HAP-1 (cell line): Measurements from ENCODE around the gene SPRR2G.
"Not testable (repeated sequence)": the region's sequence is repeated elsewhere in the genome, so short reads cannot be mapped to it uniquely, and the experiment has no call there.

ENCODE experiments used
- DNase-seq, 2 experiments: peaks; one replicate each; pipeline ENCODE4 v3.0.0-alpha.2; 2016 to 2020; ENCODE audit warnings: low spot score in 2 of 2
- H3K27me3 ChIP-seq: fragments of 250-450 bp; sonication (Bioruptor Pico); 2 replicates; pipeline ENCODE4 v1.5.1; 2020; ENCODE audit warnings: low read depth, mild to moderate bottlenecking, moderate library complexity
- H3K36me3 ChIP-seq: fragments of 250-450 bp; sonication (Bioruptor Pico); replicated peaks from 2 replicates; pipeline ENCODE4 v1.5.1; 2020; ENCODE audit warnings: mild to moderate bottlenecking
- H3K4me1 ChIP-seq: fragments of 250-450 bp; sonication (Bioruptor Pico); 2 replicates; pipeline ENCODE4 v1.5.1; 2020; ENCODE audit warnings: mild to moderate bottlenecking
- H3K4me3 ChIP-seq: fragments of 250-450 bp; sonication (Bioruptor Pico); 2 replicates; pipeline ENCODE4 v1.5.1; 2020; ENCODE audit warnings: mild to moderate bottlenecking, moderate library complexity
- H3K9me3 ChIP-seq: fragments of 250-450 bp; sonication (Bioruptor Pico); 2 replicates; pipeline ENCODE4 v1.5.1; 2020; ENCODE audit warnings: mild to moderate bottlenecking, moderate library complexity
- in situ Hi-C: fragments of 300-500 bp; cut with MboI; formaldehyde crosslinking; loops from 3 replicates; pipeline ENCODE4 v1.14.3; 2020; ENCODE audit warnings: low sequenced_read_pairs, inconsistent platforms, mixed read lengths

SPRR2G gene

GRCh38 chr1:153133743-153134142, 16.9 kb downstream of the SPRR2G start:
- Histone ChIP-seq H3K36me3 (no peaks in the 10 kb centered on the region), H3K4me3 (no peak overlapping the region), H3K9me3 (no peaks in the 10 kb centered on the region), H3K27me3 (no peaks in the 10 kb centered on the region; the same call in 1 of the 2 replicates), H3K4me1 (no peaks in the 10 kb centered on the region)
- in situ Hi-C loops, result no loop called here
- no peak for DNase-seq

- no peaks in the 10 kb centered on the region; the same call in 1 of the 2 replicates for H3K27me3 ChIP-seq
- H3K4me1 ChIP-seq, result no peaks in the 10 kb centered on the region
- in situ Hi-C loops, result no loop called here
- H3K9me3 ChIP-seq, result no peaks in the 10 kb centered on the region
- H3K4me3 ChIP-seq, result no peak overlapping the region
- H3K36me3 ChIP-seq, result no peaks in the 10 kb centered on the region
- DNase-seq, result no peak
Observed at GRCh38 chr1:153133267-153133666, 17.4 kb downstream of the SPRR2G start.

GRCh38 chr1:153128688-153129087, 22.0 kb downstream of the SPRR2G start:
- H3K9me3 ChIP-seq, H3K4me3 ChIP-seq, in situ Hi-C loops, H3K27me3 ChIP-seq, DNase-seq, H3K4me1 ChIP-seq, H3K36me3 ChIP-seq: not testable (repeated sequence)

GRCh38 chr1:153127296-153127695, 23.4 kb downstream of the SPRR2G start:
- in situ Hi-C loops, result no loop called here
- Histone ChIP-seq H3K27me3 (no peaks in the 10 kb centered on the region), H3K9me3 (no peaks in the 10 kb centered on the region), H3K4me1 (no peaks in the 10 kb centered on the region), H3K36me3 (no peaks in the 10 kb centered on the region), H3K4me3 (no peak overlapping the region)
- DNase-seq, result no peak

GRCh38 chr1:153125536-153125935, 25.2 kb downstream of the SPRR2G start:
- in situ Hi-C loops, result no loop called here
- Histone ChIP-seq H3K4me3 (no peak overlapping the region), H3K27me3 (no peaks in the 10 kb centered on the region), H3K36me3 (no peaks in the 10 kb centered on the region), H3K9me3 (no peaks in the 10 kb centered on the region), H3K4me1 (no peaks in the 10 kb centered on the region)
- DNase-seq, result no peak

GRCh38 chr1:153123793-153124192, 26.9 kb downstream of the SPRR2G start:
- H3K4me3 ChIP-seq, H3K36me3 ChIP-seq, H3K9me3 ChIP-seq, H3K4me1 ChIP-seq, H3K27me3 ChIP-seq, DNase-seq, in situ Hi-C loops: not testable (repeated sequence)

- no peak for DNase-seq
- Histone ChIP-seq H3K9me3 (no peaks in the 10 kb centered on the region), H3K27me3 (no peaks in the 10 kb centered on the region), H3K4me3 (no peak overlapping the region), H3K36me3 (no peaks in the 10 kb centered on the region), H3K4me1 (no peaks in the 10 kb centered on the region)
- in situ Hi-C loops, result no loop called here
Observed at GRCh38 chr1:153122831-153123421, 27.8 kb downstream of the SPRR2G start.

GRCh38 chr1:153120945-153121344, 29.7 kb downstream of the SPRR2G start:
- Histone ChIP-seq H3K27me3 (no peaks in the 10 kb centered on the region), H3K4me1 (no peaks in the 10 kb centered on the region), H3K4me3 (no peak overlapping the region), H3K9me3 (no peaks in the 10 kb centered on the region), H3K36me3 (no peaks in the 10 kb centered on the region)
- in situ Hi-C loops, result no loop called here
- DNase-seq, result no peak

GRCh38 chr1:153119491-153119971, 31.2 kb downstream of the SPRR2G start:
- no peak overlapping the region for H3K4me3 ChIP-seq
- H3K4me1 ChIP-seq, result no peaks in the 10 kb centered on the region
- no peaks in the 10 kb centered on the region for H3K36me3 ChIP-seq
- DNase-seq, result no peak
- H3K27me3 ChIP-seq, result no peaks in the 10 kb centered on the region
- in situ Hi-C loops, result no loop called here
- H3K9me3 ChIP-seq, result no peaks in the 10 kb centered on the region

- H3K4me3 ChIP-seq, in situ Hi-C loops, H3K27me3 ChIP-seq, H3K9me3 ChIP-seq, H3K36me3 ChIP-seq, DNase-seq, H3K4me1 ChIP-seq: not testable (repeated sequence)
Observed at GRCh38 chr1:153115264-153115663, 35.4 kb downstream of the SPRR2G start.

GRCh38 chr1:153113416-153113815, 37.3 kb downstream of the SPRR2G start, which contains the start of gene SPRR2F:
TSS of gene SPRR2F (minus strand) at chr1:153113516. CDS start at chr1:153112733, 783 bp downstream.
- H3K4me3 ChIP-seq, result no peak within 1 kb of the TSS
- in situ Hi-C loops, result no loop called here
- H3K27me3 ChIP-seq, result no peaks in the 10 kb centered on the region
- no peaks in the 10 kb centered on the region for H3K36me3 ChIP-seq
- no peaks in the 10 kb centered on the region for H3K4me1 ChIP-seq
- no peak for DNase-seq
- no peaks in the 10 kb centered on the region for H3K9me3 ChIP-seq

- H3K9me3 ChIP-seq, DNase-seq, in situ Hi-C loops, H3K4me1 ChIP-seq, H3K27me3 ChIP-seq, H3K36me3 ChIP-seq, H3K4me3 ChIP-seq: not testable (repeated sequence)
Observed at GRCh38 chr1:153112454-153112853, 38.2 kb downstream of the SPRR2G start.

GRCh38 chr1:153100245-153100644, 50.4 kb downstream of the SPRR2G start:
- Histone ChIP-seq H3K36me3 (no peaks in the 10 kb centered on the region), H3K9me3 (no peaks in the 10 kb centered on the region), H3K4me3 (no peak overlapping the region), H3K4me1 (no peaks in the 10 kb centered on the region), H3K27me3 (no peaks in the 10 kb centered on the region)
- DNase-seq, result no peak
- in situ Hi-C loops, result no loop called here
